Cardiac muscle cell (in vitro differentiated cells and primary cell): ENCODE measurements around the gene TXNRD2. TPM values are rescaled to one million over a fixed set of nuclear protein-coding genes. Genes with fewer than 3 reads are reported as not detected.

Experiments used
- DNase-seq, 2 donors: peaks; one replicate each; pipeline versions ENCODE4 v3.0.0 to v3.0.0-alpha.2; 2010 to 2017; ENCODE audit warnings: low read depth in 1 of 2, low spot score in 1 of 2
- H3K27ac ChIP-seq: fragments of 200-600 bp; sonication (generic); 2 replicates; pipeline ENCODE4 v1.5.1; 2016
- H3K27me3 ChIP-seq: fragments of 200-600 bp; sonication (generic); 2 replicates; pipeline ENCODE4 v1.6.0; 2016; ENCODE audit warnings: control low read depth
- H3K36me3 ChIP-seq: fragments of 200-600 bp; sonication (generic); 2 replicates; pipeline ENCODE4 v1.5.1; 2016; ENCODE audit warnings: control low read depth
- H3K4me1 ChIP-seq: fragments of 200-600 bp; sonication (generic); 2 replicates; pipeline ENCODE4 v1.8.1; 2017; ENCODE audit warnings: low read depth, mild to moderate bottlenecking, mixed run types
- H3K4me3 ChIP-seq: fragments of 200-600 bp; sonication (generic); 2 replicates; pipeline ENCODE4 v1.5.1; 2016; ENCODE audit warnings: mild to moderate bottlenecking
- H3K9me3 ChIP-seq: fragments of 200-600 bp; sonication (generic); 2 replicates; pipeline ENCODE4 v1.5.1; 2017; ENCODE audit warnings: low read depth, mild to moderate bottlenecking, control low read depth
- CTCF ChIP-seq: IDR thresholded peaks from 2 replicates; pipeline ENCODE4 v1.5.1; 2012; ENCODE audit warnings: low read depth, mild to moderate bottlenecking, low read length
- polyA plus RNA-seq: library from polyadenylated mRNA; unstranded; fragments of >200 nt; fragmentation: Nextera tagmentation; extraction: Ambion mirVana; gene quantifications from 2 replicates; pipeline ENCODE4 v1.2.1, GENCODE V29; 2016
- total RNA-seq: library from RNA; depleted of rRNA; stranded (reverse); fragments of >200 nt; gene quantifications from 2 replicates; pipeline ENCODE4 v1.2.3, GENCODE V29; 2016

Gene TXNRD2
- total and polyA plus RNA-seq, 2 experiments from 2014 or later: 15.6 to 21.2 TPM

DNA sequence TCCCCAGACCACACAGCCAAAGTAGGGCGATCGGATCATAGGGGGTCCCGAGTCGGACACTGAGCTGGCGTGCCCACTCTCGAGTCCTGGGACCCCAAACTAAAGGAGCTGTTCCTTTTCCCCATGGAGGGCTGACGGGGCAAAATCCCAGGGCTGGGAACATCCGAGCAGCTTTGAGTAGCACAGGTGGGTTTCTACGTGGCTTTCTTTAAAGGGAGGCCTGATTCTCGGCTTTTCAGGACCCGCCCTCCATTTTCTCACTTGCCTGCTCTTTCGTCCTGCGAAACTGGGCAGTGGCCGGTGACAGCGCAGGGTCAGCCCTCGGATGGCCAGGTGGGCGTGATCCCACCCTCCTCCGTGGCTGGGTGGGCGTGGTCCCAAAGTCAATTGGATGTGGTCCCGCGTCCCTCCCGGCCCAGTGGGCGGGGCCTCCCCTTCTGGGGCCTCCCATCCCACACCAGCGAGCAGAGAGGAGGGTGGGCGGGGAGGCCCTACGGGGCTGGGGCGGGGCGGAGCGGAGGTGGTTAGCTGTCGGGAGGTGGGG, 17.5 kb upstream of the TXNRD2 start:
- TF ChIP-seq CTCF: no peak
- no peak overlapping the region for H3K27ac ChIP-seq
- no peaks in the 10 kb centered on the region for H3K36me3 ChIP-seq
- peak; percentile 76 to 99 for DNase-seq
- no peaks in the 10 kb centered on the region for H3K9me3 ChIP-seq
- H3K27me3 ChIP-seq: no peaks in the 10 kb centered on the region
- H3K4me3 ChIP-seq: peak overlapping the region; percentile 29
- peaks cover 11% of the 10 kb centered on the region for H3K4me1 ChIP-seq

DNA sequence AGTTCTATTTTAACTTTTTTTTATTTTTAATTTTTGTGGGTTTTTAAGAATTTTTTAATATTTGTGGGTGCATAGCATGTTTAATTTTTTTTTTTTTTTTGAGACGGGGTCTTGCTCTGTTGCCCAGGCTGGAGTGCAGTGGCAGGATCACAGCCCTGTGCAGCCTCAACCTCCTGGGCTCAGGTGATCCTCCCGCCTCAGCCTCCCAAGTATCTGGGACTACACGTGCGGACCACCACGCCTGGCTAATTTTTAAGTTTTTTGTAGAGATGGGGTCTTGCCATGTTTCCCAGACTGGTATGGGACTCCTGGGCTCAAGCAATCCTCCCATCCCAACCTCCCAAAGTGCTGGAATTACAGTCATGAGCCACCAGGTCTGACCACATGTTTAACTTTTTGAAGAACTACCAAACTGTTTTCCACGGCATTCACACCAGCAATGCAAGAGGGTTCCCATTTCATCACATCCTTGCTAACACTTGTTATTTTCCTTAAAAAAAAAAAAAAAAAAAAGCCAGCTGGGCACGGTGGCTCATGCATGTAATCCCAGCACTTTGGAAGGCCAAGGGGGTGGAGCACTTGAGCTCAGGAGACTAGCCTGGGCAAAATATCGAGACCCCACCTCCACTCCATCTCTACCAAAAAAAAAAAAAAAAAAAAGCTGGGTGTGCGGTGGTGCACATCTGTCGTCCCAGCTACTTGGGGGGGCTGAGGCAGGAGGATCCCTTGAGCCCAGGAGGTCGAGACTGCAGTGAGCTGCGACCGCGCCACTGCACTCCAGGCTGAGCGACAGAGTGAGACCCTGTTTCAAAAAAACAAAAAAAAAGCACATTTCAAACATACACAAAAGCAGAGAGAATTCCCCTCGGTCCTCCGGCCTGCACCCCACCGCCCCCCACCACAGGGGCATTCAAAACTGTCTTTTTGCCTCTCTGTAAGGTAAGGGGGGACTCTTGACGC, 16.7 kb upstream of the TXNRD2 start:
- Histone ChIP-seq H3K27me3 (no peaks in the 10 kb centered on the region), H3K27ac (no peak overlapping the region), H3K4me1 (peaks cover 11% of the 10 kb centered on the region), H3K36me3 (no peaks in the 10 kb centered on the region), H3K4me3 (peak overlapping the region; percentile 29), H3K9me3 (no peaks in the 10 kb centered on the region)
- peak in 1 of 2 donors; percentile 35 for DNase-seq
- TF ChIP-seq CTCF: no peak

DNA sequence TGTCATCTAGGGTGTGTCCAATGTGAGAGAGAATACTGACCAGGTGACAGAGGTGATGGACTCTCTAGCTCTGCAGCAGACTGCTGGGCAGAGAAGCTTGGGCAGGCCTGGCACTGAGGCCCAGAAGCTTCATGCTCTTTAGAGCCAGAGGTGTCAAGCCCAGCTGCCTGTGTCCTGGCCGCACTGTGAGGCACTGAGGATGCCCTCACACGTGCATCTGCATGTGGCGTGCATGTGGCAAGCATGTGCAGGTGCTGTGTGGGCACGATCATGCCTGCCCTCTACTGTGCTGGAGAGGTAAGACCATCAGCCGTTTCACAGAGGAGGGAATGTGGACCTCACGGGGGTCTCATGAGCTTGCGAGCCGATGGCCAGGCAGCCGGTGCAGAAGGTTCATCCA, 15.8 kb upstream of the TXNRD2 start:
- Histone ChIP-seq H3K4me3 (no peak overlapping the region), H3K9me3 (no peaks in the 10 kb centered on the region), H3K4me1 (peaks cover 11% of the 10 kb centered on the region), H3K27me3 (no peaks in the 10 kb centered on the region), H3K36me3 (no peaks in the 10 kb centered on the region), H3K27ac (no peak overlapping the region)
- no peak for TF ChIP-seq CTCF
- DNase-seq: no peak

GRCh38 chr22:19955241-19956128, 13.9 kb upstream of the TXNRD2 start:
- Histone ChIP-seq H3K4me3 (no peak overlapping the region), H3K36me3 (no peaks in the 10 kb centered on the region), H3K9me3 (no peaks in the 10 kb centered on the region)

More at GRCh38 chr22:19955241-19956128, 13.9 kb upstream of the TXNRD2 start:
- peaks cover 11% of the 10 kb centered on the region for H3K4me1 ChIP-seq
- no peak overlapping the region for H3K27ac ChIP-seq
- TF ChIP-seq CTCF: no peak
- DNase-seq: no peak
- no peaks in the 10 kb centered on the region for H3K27me3 ChIP-seq
